Astrocyte (in vitro differentiated cells and primary cell): Measurements from ENCODE around the gene PDSS2.

Experiments used
- CTCF ChIP-seq: IDR thresholded peaks from 2 replicates; pipeline ENCODE4 v1.5.1; 2011; ENCODE audit warnings: low read depth, mild to moderate bottlenecking, inconsistent platforms, low read length, moderate library complexity; ENCODE audit not compliant: insufficient read depth
- EZH2 ChIP-seq: IDR thresholded peaks from 2 replicates; pipeline ENCODE4 v1.6.1; 2012; ENCODE audit warnings: mild to moderate bottlenecking, low read length, inconsistent platforms; ENCODE audit not compliant: insufficient read depth

DNA sequence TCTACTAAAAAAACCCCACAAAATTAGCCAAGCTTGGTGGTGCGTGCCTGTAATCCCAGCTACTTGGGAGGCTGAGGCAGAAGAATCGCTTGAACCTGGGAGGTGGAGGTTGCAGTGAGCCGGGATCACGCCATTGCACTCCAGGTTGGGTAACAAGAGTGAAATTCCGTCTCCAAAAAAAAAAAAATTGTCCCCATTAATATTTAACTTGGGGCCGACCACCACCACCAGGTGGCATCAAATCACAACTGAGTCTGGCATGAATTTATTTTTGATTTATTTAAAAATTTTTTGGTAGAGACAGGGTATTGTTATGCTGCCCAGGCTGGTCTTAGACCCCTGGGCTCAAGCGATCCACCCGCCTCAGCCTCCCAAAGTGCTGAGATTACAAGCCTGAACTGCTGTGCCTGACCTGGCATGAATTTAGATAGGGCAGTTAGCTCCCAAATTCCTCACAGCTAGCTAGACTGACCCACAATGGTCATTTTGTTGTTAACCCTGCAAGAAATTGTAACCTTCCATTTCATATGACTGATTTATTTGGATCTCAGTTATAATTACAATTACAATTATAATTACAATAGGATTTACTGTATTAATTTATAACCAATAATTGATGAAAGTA is 326.9 kb downstream of the PDSS2 start:
- TF ChIP-seq CTCF (peak; percentile 55), EZH2 (no peak)
